ACC112 (cell line): Measurements from ENCODE around the gene LRP3.
"Not testable (repeated sequence)": the region's sequence is repeated elsewhere in the genome, so short reads cannot be mapped to it uniquely, and the experiment has no call there.

ENCODE experiments used
- H2AFZ ChIP-seq: fragments of 200-600 bp; sonication (generic); one replicate; pipeline ENCODE4 v1.6.0; 2017; ENCODE audit warnings: antibody characterized with exemption, low read length; ENCODE audit not compliant: unreplicated experiment
- H3K27ac ChIP-seq: fragments of 200-600 bp; sonication (generic); 2 replicates; pipeline ENCODE4 v1.5.1; 2014; ENCODE audit warnings: low read depth, mild to moderate bottlenecking, antibody characterized with exemption, low read length, moderate library complexity
- H3K27me3 ChIP-seq: fragments of 200-600 bp; sonication (generic); 2 replicates; pipeline ENCODE4 v1.6.1; 2014; ENCODE audit warnings: mild to moderate bottlenecking, antibody characterized with exemption, low read length, moderate library complexity, mixed read lengths; ENCODE audit not compliant: insufficient read depth
- H3K36me3 ChIP-seq: fragments of 200-600 bp; sonication (generic); 2 replicates; pipeline ENCODE4 v1.6.1; 2016; ENCODE audit warnings: mild to moderate bottlenecking, antibody characterized with exemption, low read length, moderate library complexity, mixed read lengths; ENCODE audit not compliant: insufficient read depth
- H3K4me1 ChIP-seq: fragments of 200-600 bp; sonication (generic); one replicate; pipeline ENCODE4 v1.6.1; 2016; ENCODE audit warnings: low read length, mixed read lengths; ENCODE audit not compliant: insufficient read depth, unreplicated experiment, control insufficient read depth
- H3K4me3 ChIP-seq: fragments of 200-600 bp; sonication (generic); 2 replicates; pipeline ENCODE4 v1.5.1; 2014; ENCODE audit warnings: mild to moderate bottlenecking, low read depth, low read length
- H3K79me2 ChIP-seq: fragments of 200-600 bp; sonication (generic); one replicate; pipeline ENCODE4 v1.6.0; 2016; ENCODE audit warnings: low read length; ENCODE audit not compliant: control insufficient read depth, unreplicated experiment, insufficient read depth

LRP3 gene

GRCh38 chr19:33219261-33219815, 25.2 kb downstream of the LRP3 start:
- Histone ChIP-seq H3K4me3 (no peak overlapping the region), H3K4me1 (no peaks in the 10 kb centered on the region), H3K36me3 (no peaks in the 10 kb centered on the region), H3K27me3 (peaks cover 7% of the 10 kb centered on the region; the same call in 1 of the 2 replicates), H3K79me2 (no peaks in the 10 kb centered on the region), H3K27ac (no peak overlapping the region), H2AFZ (no peak overlapping the region)

GRCh38 chr19:33220115-33220514, 26.0 kb downstream of the LRP3 start:
- Histone ChIP-seq H3K27me3 (peaks cover 15% of the 10 kb centered on the region), H3K4me1 (no peaks in the 10 kb centered on the region), H3K36me3 (no peaks in the 10 kb centered on the region), H3K79me2 (no peaks in the 10 kb centered on the region), H3K27ac (no peak overlapping the region), H2AFZ (no peak overlapping the region), H3K4me3 (no peak overlapping the region)

- Histone ChIP-seq H3K4me3 (no peak overlapping the region), H3K79me2 (no peaks in the 10 kb centered on the region), H3K27ac (no peak overlapping the region), H3K4me1 (no peaks in the 10 kb centered on the region), H3K36me3 (no peaks in the 10 kb centered on the region), H2AFZ (no peak overlapping the region), H3K27me3 (peaks cover 20% of the 10 kb centered on the region)
These were observed 26.6 kb downstream of the LRP3 start for GRCh38 chr19:33220735-33221134.

GRCh38 chr19:33221638-33222037, 27.5 kb downstream of the LRP3 start:
- no peak overlapping the region for H3K4me3 ChIP-seq
- no peaks in the 10 kb centered on the region for H3K36me3 ChIP-seq
- H3K4me1 ChIP-seq, result no peaks in the 10 kb centered on the region
- H3K27me3 ChIP-seq, result peaks cover 29% of the 10 kb centered on the region
- H2AFZ ChIP-seq, result no peak overlapping the region
- H3K27ac ChIP-seq, result no peak overlapping the region
- H3K79me2 ChIP-seq, result no peaks in the 10 kb centered on the region

GRCh38 chr19:33222255-33222654, 28.1 kb downstream of the LRP3 start:
- H3K4me1 ChIP-seq, H3K36me3 ChIP-seq, H3K27ac ChIP-seq, H2AFZ ChIP-seq, H3K4me3 ChIP-seq, H3K79me2 ChIP-seq: not testable (repeated sequence)
- H3K27me3 ChIP-seq, result peaks cover 35% of the 10 kb centered on the region

GRCh38 chr19:33224694-33225457, 30.7 kb downstream of the LRP3 start:
- Histone ChIP-seq H3K27ac (no peak overlapping the region), H3K4me1 (no peaks in the 10 kb centered on the region), H3K36me3 (no peaks in the 10 kb centered on the region), H3K4me3 (no peak overlapping the region), H3K27me3 (peaks cover 54% of the 10 kb centered on the region), H3K79me2 (no peaks in the 10 kb centered on the region), H2AFZ (no peak overlapping the region)

- Histone ChIP-seq H2AFZ (no peak within 1 kb of the TSS), H3K4me1 (no peaks in the 10 kb centered on the region), H3K27me3 (peaks cover 54% of the 10 kb centered on the region), H3K27ac (no peak within 1 kb of the TSS), H3K36me3 (no peaks in the 10 kb centered on the region), H3K79me2 (no peaks in the 10 kb centered on the region), H3K4me3 (no peak within 1 kb of the TSS)
These were observed 31.4 kb downstream of the LRP3 start, which contains the start of gene SLC7A10 for GRCh38 chr19:33225458-33225926. SLC7A10 (minus strand) TSS chr19:33225850; CDS start chr19:33225703, 147 bp downstream.

GRCh38 chr19:33226550-33227241, 32.6 kb downstream of the LRP3 start:
- Histone ChIP-seq H2AFZ (no peak overlapping the region), H3K4me1 (no peaks in the 10 kb centered on the region), H3K79me2 (no peaks in the 10 kb centered on the region), H3K36me3 (no peaks in the 10 kb centered on the region), H3K27ac (no peak overlapping the region), H3K4me3 (no peak overlapping the region), H3K27me3 (peaks cover 56% of the 10 kb centered on the region)

GRCh38 chr19:33227242-33227650, 33.1 kb downstream of the LRP3 start:
- H3K36me3 ChIP-seq, result no peaks in the 10 kb centered on the region
- no peak overlapping the region for H3K4me3 ChIP-seq
- no peaks in the 10 kb centered on the region for H3K4me1 ChIP-seq
- no peaks in the 10 kb centered on the region for H3K79me2 ChIP-seq
- H2AFZ ChIP-seq, result no peak overlapping the region
- H3K27ac ChIP-seq, result no peak overlapping the region
- H3K27me3 ChIP-seq, result peaks cover 56% of the 10 kb centered on the region

- H3K4me3 ChIP-seq, result no peak overlapping the region
- peaks cover 54% of the 10 kb centered on the region for H3K27me3 ChIP-seq
- no peaks in the 10 kb centered on the region for H3K4me1 ChIP-seq
- H2AFZ ChIP-seq, result no peak overlapping the region
- no peaks in the 10 kb centered on the region for H3K36me3 ChIP-seq
- H3K79me2 ChIP-seq, result no peaks in the 10 kb centered on the region
- H3K27ac ChIP-seq, result no peak overlapping the region
These were observed 33.9 kb downstream of the LRP3 start for GRCh38 chr19:33227870-33228599.
